Osteocyte (in vitro differentiated cells): ENCODE data around the gene IRX2. TPM values are rescaled to one million over a fixed set of nuclear protein-coding genes. Genes with fewer than 3 reads are reported as not detected.

Source experiments
- DNase-seq: peaks from one replicate; pipeline ENCODE4 v3.0.0; 2021; ENCODE audit warnings: mixed read lengths; ENCODE audit not compliant: unreplicated experiment; ENCODE audit errors: extremely low spot score
- H3K27ac Mint-ChIP-seq: one replicate; pipeline ENCODE4 v1.8.0; 2021; ENCODE audit warnings: mild to moderate bottlenecking, mixed read lengths; ENCODE audit not compliant: unreplicated experiment
- H3K27me3 Mint-ChIP-seq: one replicate; pipeline ENCODE4 v1.8.0; 2021; ENCODE audit warnings: mixed read lengths; ENCODE audit not compliant: unreplicated experiment
- H3K36me3 Mint-ChIP-seq: one replicate; pipeline ENCODE4 v1.8.0; 2021; ENCODE audit warnings: mixed read lengths; ENCODE audit not compliant: unreplicated experiment
- H3K4me1 Mint-ChIP-seq: one replicate; pipeline ENCODE4 v1.8.0; 2021; ENCODE audit warnings: mixed read lengths; ENCODE audit not compliant: unreplicated experiment
- H3K4me3 Mint-ChIP-seq: one replicate; pipeline ENCODE4 v1.8.0; 2021; ENCODE audit warnings: mild to moderate bottlenecking, moderate library complexity, mixed read lengths; ENCODE audit not compliant: unreplicated experiment
- H3K9me3 Mint-ChIP-seq: one replicate; pipeline ENCODE4 v1.8.0; 2021; ENCODE audit warnings: mixed read lengths; ENCODE audit not compliant: unreplicated experiment
- CTCF ChIP-seq: fragments of 200-600 bp; sonication (generic); IDR thresholded peaks from 2 replicates; pipeline ENCODE4 v1.5.0; 2021; ENCODE audit warnings: antibody characterized with exemption, mild to moderate bottlenecking, moderate library complexity
- total RNA-seq: library from RNA; stranded (reverse); gene quantifications from 2 replicates; pipeline ENCODE4 v1.2.1, GENCODE V29; 2021

The IRX2 gene
- total RNA-seq, 1 donor from 2014 or later, result 17.1 TPM

GRCh38 chr5:2724031-2724581 is 27.4 kb downstream of the IRX2 start:
- no peak overlapping the region for H3K4me3 Mint-ChIP-seq
- H3K27me3 Mint-ChIP-seq, result peaks cover 2% of the 10 kb centered on the region
- DNase-seq, result no peak
- H3K9me3 Mint-ChIP-seq, result no peaks in the 10 kb centered on the region
- H3K4me1 Mint-ChIP-seq, result peaks cover 2% of the 10 kb centered on the region
- TF ChIP-seq CTCF, result no peak
- H3K36me3 Mint-ChIP-seq, result no peaks in the 10 kb centered on the region
- H3K27ac Mint-ChIP-seq, result no peak overlapping the region

GRCh38 chr5:2722901-2723300 is 28.6 kb downstream of the IRX2 start:
- DNase-seq, result no peak
- Mint-ChIP-seq H3K4me3 (no peak overlapping the region), H3K36me3 (no peaks in the 10 kb centered on the region), H3K4me1 (peaks cover 2% of the 10 kb centered on the region), H3K27me3 (peaks cover 2% of the 10 kb centered on the region), H3K9me3 (no peaks in the 10 kb centered on the region), H3K27ac (no peak overlapping the region)
- TF ChIP-seq CTCF, result no peak

GRCh38 chr5:2721385-2722138 is 29.9 kb downstream of the IRX2 start:
- H3K9me3 Mint-ChIP-seq, result no peaks in the 10 kb centered on the region
- H3K4me1 Mint-ChIP-seq, result peaks cover 2% of the 10 kb centered on the region
- no peaks in the 10 kb centered on the region for H3K36me3 Mint-ChIP-seq
- DNase-seq, result no peak
- H3K27me3 Mint-ChIP-seq, result peaks cover 2% of the 10 kb centered on the region
- no peak for TF ChIP-seq CTCF
- no peak overlapping the region for H3K27ac Mint-ChIP-seq
- H3K4me3 Mint-ChIP-seq, result no peak overlapping the region

GRCh38 chr5:2719332-2719731 is 32.1 kb downstream of the IRX2 start:
- no peak overlapping the region for H3K27ac Mint-ChIP-seq
- no peak for DNase-seq
- H3K4me3 Mint-ChIP-seq, result no peak overlapping the region
- no peaks in the 10 kb centered on the region for H3K9me3 Mint-ChIP-seq
- no peaks in the 10 kb centered on the region for H3K36me3 Mint-ChIP-seq
- H3K4me1 Mint-ChIP-seq, result peaks cover 2% of the 10 kb centered on the region
- no peak for TF ChIP-seq CTCF
- peaks cover 2% of the 10 kb centered on the region for H3K27me3 Mint-ChIP-seq

- Mint-ChIP-seq H3K36me3 (no peaks in the 10 kb centered on the region), H3K9me3 (no peaks in the 10 kb centered on the region), H3K4me3 (no peak overlapping the region), H3K4me1 (peaks cover 2% of the 10 kb centered on the region), H3K27ac (no peak overlapping the region), H3K27me3 (peaks cover 2% of the 10 kb centered on the region)
- DNase-seq, result peak; percentile 17
- TF ChIP-seq CTCF, result no peak
These were observed 33.4 kb downstream of the IRX2 start for GRCh38 chr5:2718115-2718514.
